ENCODE results near the gene RIC8B.

The RIC8B gene

DNA sequence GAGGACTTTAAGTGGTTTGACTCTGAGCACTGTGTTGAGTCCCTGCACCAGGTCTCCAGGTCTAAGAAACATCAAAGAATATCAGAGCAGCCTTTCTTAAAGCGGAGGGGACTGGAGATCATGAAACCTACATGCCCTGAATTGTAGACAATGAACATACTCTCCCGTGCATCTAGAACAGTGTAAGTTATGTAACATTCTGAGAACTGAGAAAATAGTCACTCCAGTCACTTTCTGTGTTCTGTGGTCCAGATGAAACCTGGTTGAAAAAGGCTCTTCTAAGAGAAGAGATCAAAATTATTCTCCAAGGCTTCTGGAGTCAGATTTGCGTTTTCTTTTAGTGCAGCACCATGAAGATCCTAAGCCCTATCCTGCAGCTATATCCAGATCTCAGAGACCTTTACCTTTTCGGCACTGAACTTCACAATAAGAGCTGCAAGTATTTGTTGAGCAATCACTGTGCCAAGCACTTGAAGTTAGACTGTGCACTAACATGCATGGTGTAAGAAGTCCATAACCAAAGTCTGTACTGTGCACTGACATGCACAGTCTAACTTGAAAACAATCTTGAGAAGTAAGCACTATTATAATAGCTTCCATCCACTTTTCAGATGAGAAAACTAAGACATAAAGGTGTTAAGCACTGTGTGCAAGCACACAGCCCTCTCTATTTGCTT lies 115.6 kb downstream of the RIC8B start:
- no peak for DNase-seq (ENCODE audit: low spot score)
- TF ChIP-seq, protein P1, sequence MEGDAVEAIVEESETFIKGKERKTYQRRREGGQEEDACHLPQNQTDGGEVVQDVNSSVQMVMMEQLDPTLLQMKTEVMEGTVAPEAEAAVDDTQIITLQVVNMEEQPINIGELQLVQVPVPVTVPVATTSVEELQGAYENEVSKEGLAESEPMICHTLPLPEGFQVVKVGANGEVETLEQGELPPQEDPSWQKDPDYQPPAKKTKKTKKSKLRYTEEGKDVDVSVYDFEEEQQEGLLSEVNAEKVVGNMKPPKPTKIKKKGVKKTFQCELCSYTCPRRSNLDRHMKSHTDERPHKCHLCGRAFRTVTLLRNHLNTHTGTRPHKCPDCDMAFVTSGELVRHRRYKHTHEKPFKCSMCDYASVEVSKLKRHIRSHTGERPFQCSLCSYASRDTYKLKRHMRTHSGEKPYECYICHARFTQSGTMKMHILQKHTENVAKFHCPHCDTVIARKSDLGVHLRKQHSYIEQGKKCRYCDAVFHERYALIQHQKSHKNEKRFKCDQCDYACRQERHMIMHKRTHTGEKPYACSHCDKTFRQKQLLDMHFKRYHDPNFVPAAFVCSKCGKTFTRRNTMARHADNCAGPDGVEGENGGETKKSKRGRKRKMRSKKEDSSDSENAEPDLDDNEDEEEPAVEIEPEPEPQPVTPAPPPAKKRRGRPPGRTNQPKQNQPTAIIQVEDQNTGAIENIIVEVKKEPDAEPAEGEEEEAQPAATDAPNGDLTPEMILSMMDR (IDR thresholded peaks at IDR 0.05; ENCODE audit: borderline replicate concordance, control extremely low read depth, extremely low read depth, insufficient read depth, missing control alignments) = no peak
- in situ Hi-C loops (cut with MboI; ENCODE audit: low sequenced_read_pairs, unreplicated experiment) = no loop called here

DNA sequence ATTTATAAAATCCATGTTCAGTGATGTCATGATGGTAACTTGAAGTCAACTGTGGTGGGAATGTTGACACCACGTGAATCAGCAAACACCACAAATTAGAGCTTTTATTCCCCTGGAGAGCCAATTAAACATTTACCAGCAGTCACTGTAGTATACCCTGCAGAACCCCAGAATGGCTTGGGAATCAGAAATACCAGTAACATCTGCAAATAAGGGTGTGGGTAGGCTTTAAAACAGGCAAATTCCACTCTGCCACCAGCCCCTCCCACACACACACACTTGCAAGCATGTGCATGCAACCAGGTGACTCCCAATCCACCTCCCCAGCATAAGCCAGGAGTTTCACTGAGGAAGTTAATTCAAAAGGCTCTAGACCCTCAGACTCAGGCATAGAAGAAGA lies 117.6 kb downstream of the RIC8B start:
- in situ Hi-C loops (cut with MboI; ENCODE audit: low sequenced_read_pairs, unreplicated experiment) = no loop called here

DNA sequence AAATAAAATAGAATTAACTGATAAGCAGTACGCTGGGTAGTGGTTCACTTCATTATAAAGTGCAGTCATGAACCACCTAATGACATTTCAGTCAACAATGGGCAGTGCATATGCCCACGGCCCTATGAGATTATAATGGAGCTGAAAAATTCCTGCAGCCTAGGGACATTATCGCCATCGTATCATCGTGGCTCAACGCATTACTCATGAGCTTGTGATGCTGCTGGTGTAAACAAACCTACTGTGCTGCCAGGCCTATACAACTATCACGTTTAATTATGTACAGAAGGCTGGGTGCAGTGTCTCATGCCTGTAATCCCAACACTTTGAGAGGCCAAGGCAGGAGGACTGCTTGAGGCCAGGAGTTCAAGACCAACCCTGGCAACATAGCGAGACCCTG lies 119.0 kb downstream of the RIC8B start:
- no peak for DNase-seq (ENCODE audit: low spot score)
- TF ChIP-seq, protein P1 (IDR thresholded peaks at IDR 0.05; ENCODE audit: borderline replicate concordance, control extremely low read depth, extremely low read depth, insufficient read depth, missing control alignments) = no peak
- in situ Hi-C loops (cut with MboI; ENCODE audit: low sequenced_read_pairs, unreplicated experiment) = no loop called here

More for the DNA sequence above, 117.6 kb downstream of the RIC8B start:
- TF ChIP-seq, protein P1 (IDR thresholded peaks at IDR 0.05; ENCODE audit: borderline replicate concordance, control extremely low read depth, extremely low read depth, insufficient read depth, missing control alignments) = no peak
- DNase-seq (ENCODE audit: low spot score) = no peak

DNA sequence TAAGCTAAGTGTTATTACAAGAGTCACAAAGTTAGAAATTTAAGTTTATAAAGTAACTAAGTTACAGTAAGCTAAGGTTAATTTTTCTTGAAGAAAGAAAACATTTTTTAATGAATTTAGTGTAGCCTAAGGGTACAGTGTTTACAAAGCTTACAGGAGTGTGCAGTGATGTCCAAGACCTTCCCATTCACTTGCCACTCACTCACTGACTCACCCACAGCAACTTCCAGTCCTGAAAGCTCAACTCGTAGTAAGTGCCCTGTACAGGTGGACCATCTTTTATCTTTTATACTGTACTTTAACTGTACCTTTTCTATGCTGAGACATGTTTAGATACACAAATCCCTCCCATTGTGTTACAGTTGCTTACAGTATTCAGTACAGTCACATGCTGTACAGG lies 120.3 kb downstream of the RIC8B start:
- in situ Hi-C loops (cut with MboI; ENCODE audit: low sequenced_read_pairs, unreplicated experiment) = no loop called here
- no peak for DNase-seq (ENCODE audit: low spot score)

DNA sequence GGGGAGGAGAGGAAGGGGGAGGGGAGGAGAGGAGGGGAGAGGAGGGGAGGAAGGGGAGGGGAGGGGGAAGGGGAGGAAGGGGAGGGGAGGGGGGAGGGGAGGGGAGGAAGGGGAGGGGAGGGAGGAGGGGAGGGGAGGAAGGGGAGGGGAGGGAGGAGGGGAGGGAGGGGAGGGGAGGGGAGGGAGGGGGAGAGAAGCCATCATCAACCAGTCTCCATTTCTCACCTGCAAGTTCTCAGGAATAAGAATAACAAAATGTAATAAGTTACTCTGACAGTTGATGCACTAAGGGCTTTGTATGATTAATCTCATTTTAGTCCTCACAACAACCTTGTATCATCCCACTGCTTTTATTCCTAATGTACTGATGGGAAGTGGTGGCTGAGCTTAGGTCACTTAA lies 122.1 kb downstream of the RIC8B start:
- DNase-seq (ENCODE audit: low spot score) = no peak
- in situ Hi-C loops (cut with MboI; ENCODE audit: low sequenced_read_pairs, unreplicated experiment) = no loop called here
- TF ChIP-seq, protein P1 (IDR thresholded peaks at IDR 0.05; ENCODE audit: borderline replicate concordance, control extremely low read depth, extremely low read depth, insufficient read depth, missing control alignments) = no peak

More for the DNA sequence above, 120.3 kb downstream of the RIC8B start:
- TF ChIP-seq, protein P1 (IDR thresholded peaks at IDR 0.05; ENCODE audit: borderline replicate concordance, control extremely low read depth, extremely low read depth, insufficient read depth, missing control alignments) = no peak

DNA sequence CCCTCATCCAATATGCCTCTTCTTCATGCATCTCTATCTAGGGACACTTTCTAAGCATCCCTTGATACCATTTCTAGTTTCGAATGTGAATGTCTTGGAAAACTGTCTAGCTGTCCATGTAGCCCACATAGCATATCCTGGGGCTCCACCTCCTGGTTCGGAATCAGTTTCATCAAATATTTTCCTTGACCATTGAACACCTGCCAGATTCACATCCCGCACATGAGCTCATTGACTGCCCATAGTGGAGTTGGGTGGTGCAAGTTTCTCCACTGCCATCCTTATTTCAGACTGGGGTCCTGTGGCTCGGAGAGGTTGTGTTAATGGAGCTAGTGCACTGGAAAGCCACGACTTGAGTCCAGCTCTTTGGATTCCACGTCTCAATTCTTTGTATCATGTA lies 122.6 kb downstream of the RIC8B start:
- in situ Hi-C loops (cut with MboI; ENCODE audit: low sequenced_read_pairs, unreplicated experiment) = no loop called here
- TF ChIP-seq, protein P1 (IDR thresholded peaks at IDR 0.05; ENCODE audit: borderline replicate concordance, control extremely low read depth, extremely low read depth, insufficient read depth, missing control alignments) = no peak
- no peak for DNase-seq (ENCODE audit: low spot score)
